ENCODE data around the gene ST6GALNAC1. TPM values are rescaled to one million over a fixed set of nuclear protein-coding genes. Genes with fewer than 3 reads are reported as not detected.

Gene ST6GALNAC1
- polyA plus RNA-seq, 3 donors = not detected

DNA sequence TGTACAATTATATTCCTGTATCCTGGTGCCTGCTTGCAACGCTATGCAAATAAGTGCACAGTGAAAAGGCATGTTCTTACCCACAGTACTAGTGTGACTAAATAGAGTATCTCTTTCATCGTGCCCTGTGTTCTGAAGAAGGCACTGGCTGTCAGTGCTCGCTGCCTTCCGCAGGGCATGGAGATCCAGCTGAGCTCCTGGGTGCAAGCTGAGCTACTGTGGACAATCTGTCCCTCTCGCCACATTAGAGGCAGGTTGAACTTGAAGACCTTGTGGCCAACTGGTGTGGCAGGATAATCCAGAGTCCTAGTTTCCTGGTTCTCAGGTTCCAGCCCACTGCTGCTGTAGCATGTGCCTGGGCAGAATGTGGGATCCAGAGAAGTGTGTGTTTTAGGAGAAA lies 1.9 kb upstream of the ST6GALNAC1 start:
- Histone ChIP-seq H3K9ac (ENCODE audit: insufficient read depth, low read length, poor library complexity, severe bottlenecking) (no peak overlapping the region), H3K27ac (ENCODE audit: low read depth in 1 of 2, low read length in 2 of 2) (no peak overlapping the region), H3K27me3 (ENCODE audit: control insufficient read depth in 2 of 2, insufficient read depth in 2 of 2, low read length in 2 of 2) (no peaks in the 10 kb centered on the region), H3K79me2 (ENCODE audit: insufficient read depth, low read length) (no peaks in the 10 kb centered on the region), H3K9me3 (replicated peaks in 1 of 2; ENCODE audit: control insufficient read depth in 1 of 2, insufficient read depth in 1 of 2, low read length in 2 of 2) (peaks cover 0 to 3% of the 10 kb centered on the region in 2 donors), H2AFZ (ENCODE audit: insufficient read depth, low read depth, low read length, poor library complexity, severe bottlenecking) (no peak overlapping the region), H4K20me1 (ENCODE audit: insufficient read depth, low read length) (no peaks in the 10 kb centered on the region), H3K4me3 (replicated peaks in 1 of 3; ENCODE audit: low read depth in 2 of 3, low read length in 3 of 3) (no peak overlapping the region), H3K4me2 (replicated peaks; ENCODE audit: extremely low read depth, low read length, poor library complexity, severe bottlenecking) (no peak overlapping the region), H3K36me3 (replicated peaks in 1 of 2; ENCODE audit: control insufficient read depth in 1 of 2, insufficient read depth in 2 of 2, low read length in 2 of 2) (no peaks in the 10 kb centered on the region), H3K4me1 (ENCODE audit: control insufficient read depth in 1 of 2, insufficient read depth in 2 of 2, low read length in 2 of 2) (peaks cover 0 to 3% of the 10 kb centered on the region in 2 donors)
- Mint-ChIP-seq H3K4me3 (no peak overlapping the region), H3K4me1 (peaks cover 7% of the 10 kb centered on the region), H3K27me3 (ENCODE audit: low read depth in 3 of 3) (peaks cover 4 to 18% (median 4%) of the 10 kb centered on the region in 3 donors), H3K36me3 (no peaks in the 10 kb centered on the region), H3K9me3 (peaks cover 3 to 12% (median 11%) of the 10 kb centered on the region in 7 donors), H3K27ac (no peak overlapping the region)
- intact Hi-C loops (cut with micrococcal nuclease) = no loop called here
- 95% methylated on average over 5 of the region's 5 CpGs for WGBS (ENCODE audit: insufficient coverage)
- TF ChIP-seq, protein P1, sequence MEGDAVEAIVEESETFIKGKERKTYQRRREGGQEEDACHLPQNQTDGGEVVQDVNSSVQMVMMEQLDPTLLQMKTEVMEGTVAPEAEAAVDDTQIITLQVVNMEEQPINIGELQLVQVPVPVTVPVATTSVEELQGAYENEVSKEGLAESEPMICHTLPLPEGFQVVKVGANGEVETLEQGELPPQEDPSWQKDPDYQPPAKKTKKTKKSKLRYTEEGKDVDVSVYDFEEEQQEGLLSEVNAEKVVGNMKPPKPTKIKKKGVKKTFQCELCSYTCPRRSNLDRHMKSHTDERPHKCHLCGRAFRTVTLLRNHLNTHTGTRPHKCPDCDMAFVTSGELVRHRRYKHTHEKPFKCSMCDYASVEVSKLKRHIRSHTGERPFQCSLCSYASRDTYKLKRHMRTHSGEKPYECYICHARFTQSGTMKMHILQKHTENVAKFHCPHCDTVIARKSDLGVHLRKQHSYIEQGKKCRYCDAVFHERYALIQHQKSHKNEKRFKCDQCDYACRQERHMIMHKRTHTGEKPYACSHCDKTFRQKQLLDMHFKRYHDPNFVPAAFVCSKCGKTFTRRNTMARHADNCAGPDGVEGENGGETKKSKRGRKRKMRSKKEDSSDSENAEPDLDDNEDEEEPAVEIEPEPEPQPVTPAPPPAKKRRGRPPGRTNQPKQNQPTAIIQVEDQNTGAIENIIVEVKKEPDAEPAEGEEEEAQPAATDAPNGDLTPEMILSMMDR (IDR thresholded peaks at IDR 0.05) = no peak
- no peak for DNase-seq

DNA sequence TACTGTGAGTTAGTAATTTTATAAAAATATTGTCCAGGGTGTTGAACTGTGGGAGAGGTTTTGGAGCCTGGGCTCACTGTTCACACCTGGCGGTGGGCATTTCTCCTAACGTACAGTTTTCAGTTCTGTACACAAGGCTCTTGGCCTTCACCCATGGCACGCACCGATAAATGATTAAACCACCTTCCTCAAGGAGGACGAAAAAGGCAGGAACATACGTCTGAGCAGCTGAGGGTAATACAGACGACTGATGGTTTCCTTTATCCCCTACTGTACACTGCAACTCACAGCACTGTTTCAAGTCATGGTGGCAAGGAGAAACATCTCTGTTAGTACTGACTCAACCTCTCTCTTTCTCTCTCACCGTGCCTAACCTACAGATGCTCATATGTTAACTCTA lies 1.4 kb upstream of the ST6GALNAC1 start:
- no peak for DNase-seq
- Histone ChIP-seq H4K20me1 (ENCODE audit: insufficient read depth, low read length) (no peaks in the 10 kb centered on the region), H3K79me2 (ENCODE audit: insufficient read depth, low read length) (no peaks in the 10 kb centered on the region), H3K36me3 (replicated peaks in 1 of 2; ENCODE audit: control insufficient read depth in 1 of 2, insufficient read depth in 2 of 2, low read length in 2 of 2) (no peaks in the 10 kb centered on the region), H3K9ac (ENCODE audit: insufficient read depth, low read length, poor library complexity, severe bottlenecking) (no peak overlapping the region), H3K27me3 (ENCODE audit: control insufficient read depth in 2 of 2, insufficient read depth in 2 of 2, low read length in 2 of 2) (no peaks in the 10 kb centered on the region), H3K4me1 (ENCODE audit: control insufficient read depth in 1 of 2, insufficient read depth in 2 of 2, low read length in 2 of 2) (peaks cover 0 to 3% of the 10 kb centered on the region in 2 donors), H3K9me3 (replicated peaks in 1 of 2; ENCODE audit: control insufficient read depth in 1 of 2, insufficient read depth in 1 of 2, low read length in 2 of 2) (peaks cover 0 to 3% of the 10 kb centered on the region in 2 donors), H3K4me3 (replicated peaks in 1 of 3; ENCODE audit: low read depth in 2 of 3, low read length in 3 of 3) (no peak overlapping the region), H3K27ac (ENCODE audit: low read depth in 1 of 2, low read length in 2 of 2) (no peak overlapping the region), H2AFZ (ENCODE audit: insufficient read depth, low read depth, low read length, poor library complexity, severe bottlenecking) (no peak overlapping the region), H3K4me2 (replicated peaks; ENCODE audit: extremely low read depth, low read length, poor library complexity, severe bottlenecking) (no peak overlapping the region)
- 93% methylated on average over 6 of the region's 8 CpGs for WGBS (ENCODE audit: insufficient coverage)
- H3K4me1 Mint-ChIP-seq = peaks cover 7% of the 10 kb centered on the region
- no peak overlapping the region for H3K27ac Mint-ChIP-seq
- peaks cover 3 to 12% (median 11%) of the 10 kb centered on the region in 7 donors for H3K9me3 Mint-ChIP-seq
- no peak overlapping the region for H3K4me3 Mint-ChIP-seq
- H3K27me3 Mint-ChIP-seq (ENCODE audit: low read depth in 3 of 3) = peaks cover 4 to 18% (median 4%) of the 10 kb centered on the region in 3 donors
- TF ChIP-seq, protein P1 (IDR thresholded peaks at IDR 0.05) = no peak
- H3K36me3 Mint-ChIP-seq = no peaks in the 10 kb centered on the region
- intact Hi-C loops (cut with micrococcal nuclease) = no loop called here
